ENCODE measurements around the gene COQ10A.
"Not testable (repeated sequence)": the region's sequence is repeated elsewhere in the genome, so short reads cannot be mapped to it uniquely, and the experiment has no call there.

COQ10A gene

GRCh38 chr12:56243731-56244181 is 23.0 kb upstream of the COQ10A start:
- DNase-seq, result no peak

GRCh38 chr12:56244494-56244893 is 22.2 kb upstream of the COQ10A start:
- DNase-seq, result no peak

GRCh38 chr12:56247923-56248322 is 18.8 kb upstream of the COQ10A start:
- no peak for DNase-seq

GRCh38 chr12:56248711-56249110 is 18.0 kb upstream of the COQ10A start:
- no peak for DNase-seq

GRCh38 chr12:56252649-56253048 is 14.1 kb upstream of the COQ10A start:
- no peak for DNase-seq

GRCh38 chr12:56253091-56253490 is 13.7 kb upstream of the COQ10A start:
- DNase-seq, result no peak

- no peak for DNase-seq
Observed at GRCh38 chr12:56255671-56256070, 11.1 kb upstream of the COQ10A start.

GRCh38 chr12:56256326-56256960 is 10.3 kb upstream of the COQ10A start:
- peak; percentile 64 for DNase-seq

GRCh38 chr12:56257071-56257470 is 9.7 kb upstream of the COQ10A start:
- DNase-seq, result no peak

GRCh38 chr12:56257491-56258067 is 9.2 kb upstream of the COQ10A start:
- peak; percentile 31 for DNase-seq

GRCh38 chr12:56258068-56258819 is 8.5 kb upstream of the COQ10A start, which contains the start of gene ANKRD52:
TSS of gene ANKRD52 (minus strand) at chr12:56258384. CDS start at chr12:56258269, 115 bp downstream.
- peak; percentile 85 for DNase-seq

GRCh38 chr12:56258820-56259183 is 7.9 kb upstream of the COQ10A start:
- DNase-seq, result no peak

- no peak for DNase-seq
Observed at GRCh38 chr12:56260380-56260779, 6.4 kb upstream of the COQ10A start.

- no peak for DNase-seq
Observed at GRCh38 chr12:56260921-56261320, 5.8 kb upstream of the COQ10A start.

- DNase-seq, result peak; percentile 94
Observed at GRCh38 chr12:56261503-56262232, 5.1 kb upstream of the COQ10A start.

GRCh38 chr12:56262955-56263354 is 3.8 kb upstream of the COQ10A start:
- DNase-seq, result not testable (repeated sequence)

- not testable (repeated sequence) for DNase-seq
Observed at GRCh38 chr12:56266068-56266692, 562 bp upstream of the COQ10A start.

GRCh38 chr12:56267443-56268071 is 815 bp downstream of the COQ10A start:
- DNase-seq, result peak; percentile 14

- peak; percentile 34 for DNase-seq
Observed at GRCh38 chr12:56271031-56271430, 4.3 kb downstream of the COQ10A start.

GRCh38 chr12:56272468-56272867 is 5.7 kb downstream of the COQ10A start:
- DNase-seq, result not testable (repeated sequence)

- DNase-seq, result no peak
Observed at GRCh38 chr12:56274299-56274698, 7.6 kb downstream of the COQ10A start.

GRCh38 chr12:56278905-56279304 is 12.2 kb downstream of the COQ10A start:
- no peak for DNase-seq
